ENCODE data around the gene ASAP2.

DNA sequence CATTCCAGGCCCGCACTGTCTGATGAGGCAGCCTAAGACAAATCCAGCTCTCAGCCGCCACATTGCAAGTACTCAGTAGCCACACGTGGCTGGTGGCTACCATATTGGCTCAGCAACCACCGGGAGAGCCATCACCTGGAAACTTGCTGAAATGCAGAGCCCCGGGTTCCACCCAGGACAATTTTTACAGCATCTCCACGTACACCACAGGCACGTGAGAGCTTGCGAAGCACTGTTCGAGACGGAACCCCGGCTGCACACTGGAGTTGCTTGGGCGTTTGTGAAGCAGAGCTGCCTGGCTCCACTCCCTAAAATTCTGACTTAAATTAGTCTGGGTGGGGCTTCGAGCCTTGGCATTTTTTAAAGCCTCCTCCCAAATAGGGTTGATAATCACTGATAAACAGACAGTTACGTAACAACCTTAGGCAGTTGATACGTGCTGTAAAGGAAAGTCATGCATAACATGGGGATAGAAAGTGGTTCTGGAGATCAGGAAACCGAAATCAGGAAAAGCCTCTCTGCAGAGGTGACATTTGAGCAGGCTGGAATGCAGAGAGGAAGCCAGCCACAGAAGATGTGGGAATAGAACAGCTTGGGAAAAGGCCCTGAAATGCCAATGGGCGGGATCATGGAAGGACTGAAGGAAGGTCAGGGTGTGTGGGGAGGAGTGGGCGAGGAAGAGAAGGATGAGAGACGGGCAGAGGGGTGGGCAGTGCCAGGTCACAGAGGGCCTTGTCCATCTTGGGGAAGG lies 6.2 kb downstream of the ASAP2 start:
- TF ChIP-seq, protein P1, sequence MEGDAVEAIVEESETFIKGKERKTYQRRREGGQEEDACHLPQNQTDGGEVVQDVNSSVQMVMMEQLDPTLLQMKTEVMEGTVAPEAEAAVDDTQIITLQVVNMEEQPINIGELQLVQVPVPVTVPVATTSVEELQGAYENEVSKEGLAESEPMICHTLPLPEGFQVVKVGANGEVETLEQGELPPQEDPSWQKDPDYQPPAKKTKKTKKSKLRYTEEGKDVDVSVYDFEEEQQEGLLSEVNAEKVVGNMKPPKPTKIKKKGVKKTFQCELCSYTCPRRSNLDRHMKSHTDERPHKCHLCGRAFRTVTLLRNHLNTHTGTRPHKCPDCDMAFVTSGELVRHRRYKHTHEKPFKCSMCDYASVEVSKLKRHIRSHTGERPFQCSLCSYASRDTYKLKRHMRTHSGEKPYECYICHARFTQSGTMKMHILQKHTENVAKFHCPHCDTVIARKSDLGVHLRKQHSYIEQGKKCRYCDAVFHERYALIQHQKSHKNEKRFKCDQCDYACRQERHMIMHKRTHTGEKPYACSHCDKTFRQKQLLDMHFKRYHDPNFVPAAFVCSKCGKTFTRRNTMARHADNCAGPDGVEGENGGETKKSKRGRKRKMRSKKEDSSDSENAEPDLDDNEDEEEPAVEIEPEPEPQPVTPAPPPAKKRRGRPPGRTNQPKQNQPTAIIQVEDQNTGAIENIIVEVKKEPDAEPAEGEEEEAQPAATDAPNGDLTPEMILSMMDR (IDR thresholded peaks at IDR 0.05) = no peak
- TF ChIP-seq POLR2A (IDR thresholded peaks at IDR 0.05) = no peak
- no peak for TF ChIP-seq POLR2AphosphoS5 (IDR thresholded peaks at IDR 0.05)
